WTC11 (cell line): Measurements from ENCODE around the gene MOB1B. TPM values are rescaled to one million over a fixed set of nuclear protein-coding genes. Genes with fewer than 3 reads are reported as not detected.

Experiments
- ATAC-seq: fragments of 200-7000 bp; cut with Tn5 transposase; 2 replicates; pipeline ENCODE4 v1.10.0; 2021; ENCODE audit warnings: mild to moderate bottlenecking, moderate library complexity
- CTCF ChIA-PET: fragments of 300-600 bp; sonication (Branson Sonifier 250); formaldehyde crosslinking; loops from one replicate; lab custom pipeline; 2021; ENCODE audit warnings: antibody characterized with exemption; lab: Charles Lee
- POLR2A ChIA-PET: fragments of 350-600 bp; sonication (Branson Sonifier 250); formaldehyde crosslinking; loops from one replicate; lab custom pipeline; 2021; ENCODE audit warnings: antibody characterized with exemption; lab: Charles Lee
- DNase-seq: peaks from one replicate; pipeline ENCODE4 v3.0.0; 2021; ENCODE audit warnings: low spot score
- H3K27ac Mint-ChIP-seq: 2 replicates; pipeline ENCODE4 v1.8.0; 2021; ENCODE audit warnings: mixed read lengths
- H3K27me3 Mint-ChIP-seq: 2 replicates; pipeline ENCODE4 v1.8.0; 2021; ENCODE audit warnings: low read depth, mild to moderate bottlenecking, moderate library complexity, mixed read lengths
- H3K36me3 Mint-ChIP-seq: 2 replicates; pipeline ENCODE4 v1.8.0; 2021; ENCODE audit warnings: mixed read lengths
- H3K4me1 Mint-ChIP-seq: 2 replicates; pipeline ENCODE4 v1.8.0; 2022; ENCODE audit warnings: mixed read lengths
- H3K4me3 Mint-ChIP-seq: 2 replicates; pipeline ENCODE4 v1.8.0; 2021; ENCODE audit warnings: mild to moderate bottlenecking, moderate library complexity, mixed read lengths
- H3K9me3 Mint-ChIP-seq: 2 replicates; pipeline ENCODE4 v1.8.0; 2021; ENCODE audit warnings: mixed read lengths
- CBFB ChIP-seq: sonication (generic); formaldehyde crosslinking; IDR thresholded peaks from 2 replicates; pipeline ENCODE4 v1.8.1; 2022; ENCODE audit warnings: mild to moderate bottlenecking, low read depth, missing genetic modification reagents
- FOXK1 ChIP-seq: sonication (generic); formaldehyde crosslinking; IDR thresholded peaks from 2 replicates; pipeline ENCODE4 v1.8.0; 2022; ENCODE audit warnings: mild to moderate bottlenecking, moderate library complexity, missing genetic modification reagents
- FOXP1 ChIP-seq: sonication (generic); formaldehyde crosslinking; IDR thresholded peaks from 2 replicates; pipeline ENCODE4 v1.8.0; 2022; ENCODE audit warnings: missing genetic modification reagents, mild to moderate bottlenecking, moderate library complexity, borderline replicate concordance
- GRHL2 ChIP-seq: fragments of 250-450 bp; sonication (Bioruptor Pico); IDR thresholded peaks from 2 replicates; pipeline ENCODE4 v1.8.0; 2022; ENCODE audit warnings: mild to moderate bottlenecking, moderate library complexity; ENCODE audit not compliant: insufficient replicate concordance, severe bottlenecking
- GTF2I ChIP-seq: fragments of 250-450 bp; sonication (Bioruptor Pico); conservative IDR thresholded peaks from 2 replicates; pipeline ENCODE4 v1.4.0; 2021; ENCODE audit warnings: mild to moderate bottlenecking
- JAZF1 ChIP-seq: fragments of 250-450 bp; sonication (Bioruptor Pico); IDR thresholded peaks from 2 replicates; pipeline ENCODE4 v1.9.0; 2021; ENCODE audit warnings: moderate library complexity, mild to moderate bottlenecking, inconsistent platforms
- NR2C2 ChIP-seq: sonication (generic); formaldehyde crosslinking; IDR thresholded peaks from 2 replicates; pipeline ENCODE4 v1.8.0; 2022; ENCODE audit warnings: mild to moderate bottlenecking, missing genetic modification reagents
- RORB ChIP-seq: fragments of 250-450 bp; sonication (Bioruptor Pico); IDR thresholded peaks from 2 replicates; pipeline ENCODE4 v1.9.0; 2021; ENCODE audit warnings: mild to moderate bottlenecking
- ZNF671 ChIP-seq: fragments of 250-450 bp; sonication (Bioruptor Pico); IDR thresholded peaks from 2 replicates; pipeline ENCODE4 v1.8.0; 2021; ENCODE audit warnings: mild to moderate bottlenecking
- total RNA-seq: library from RNA; stranded (reverse); gene quantifications from 3 replicates; pipeline ENCODE4 v1.2.3, GENCODE V29; 2021
- TF ChIP-seq, protein P1 (sequence below): sonication (generic); formaldehyde crosslinking; conservative IDR thresholded peaks from 2 replicates; pipeline ENCODE4 v1.8.1; 2023; ENCODE audit warnings: mild to moderate bottlenecking, low read depth, missing genetic modification reagents, moderate library complexity
- TF ChIP-seq, protein P2 (sequence below): sonication (generic); formaldehyde crosslinking; IDR thresholded peaks from 2 replicates; pipeline ENCODE4 v1.8.0; 2022; ENCODE audit warnings: missing genetic modification reagents
- TF ChIP-seq, protein P3 (sequence below): fragments of 250-450 bp; sonication (Bioruptor Pico); IDR thresholded peaks from 2 replicates; pipeline ENCODE4 v1.9.0; 2021; ENCODE audit warnings: mild to moderate bottlenecking
- TF ChIP-seq, protein P4 (sequence below): fragments of 250-450 bp; sonication (Bioruptor Pico); IDR thresholded peaks from 2 replicates; pipeline ENCODE4 v1.9.0; 2021; ENCODE audit warnings: mild to moderate bottlenecking, borderline replicate concordance
- TF ChIP-seq, protein P5 (sequence below): sonication (generic); formaldehyde crosslinking; IDR thresholded peaks from 2 replicates; pipeline ENCODE4 v1.8.0; 2022; ENCODE audit warnings: mild to moderate bottlenecking, missing genetic modification reagents
- TF ChIP-seq, protein P6 (sequence below): sonication (generic); formaldehyde crosslinking; IDR thresholded peaks from 2 replicates; pipeline ENCODE4 v1.8.0; 2022; ENCODE audit warnings: mild to moderate bottlenecking, missing genetic modification reagents
- TF ChIP-seq, protein P7 (sequence below): sonication (generic); formaldehyde crosslinking; IDR thresholded peaks from 2 replicates; pipeline ENCODE4 v1.8.0; 2022; ENCODE audit warnings: mild to moderate bottlenecking, missing genetic modification reagents

Gene MOB1B
- total RNA-seq, 1 experiment from 2014 or later: 28.0 TPM

DNA sequence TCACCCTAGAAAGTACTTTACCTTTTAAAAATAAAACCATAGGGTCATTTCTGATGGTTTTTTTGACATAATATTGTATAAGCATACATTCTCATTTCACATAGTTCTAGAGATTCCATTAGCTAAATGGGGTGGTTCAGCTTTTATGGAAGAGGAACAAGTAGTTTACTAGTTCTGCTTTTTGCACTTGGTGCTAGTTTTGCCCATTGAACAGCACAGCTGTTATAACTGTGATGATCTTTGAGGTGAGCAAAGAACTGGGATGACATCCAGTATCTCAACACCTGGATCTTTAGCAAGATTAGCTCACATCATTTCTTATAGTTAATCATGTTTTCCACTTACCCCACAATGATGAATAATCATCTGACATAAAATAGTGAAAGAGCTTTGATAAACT lies 40.9 kb downstream of the MOB1B start (continued):
- TF ChIP-seq, protein P1, sequence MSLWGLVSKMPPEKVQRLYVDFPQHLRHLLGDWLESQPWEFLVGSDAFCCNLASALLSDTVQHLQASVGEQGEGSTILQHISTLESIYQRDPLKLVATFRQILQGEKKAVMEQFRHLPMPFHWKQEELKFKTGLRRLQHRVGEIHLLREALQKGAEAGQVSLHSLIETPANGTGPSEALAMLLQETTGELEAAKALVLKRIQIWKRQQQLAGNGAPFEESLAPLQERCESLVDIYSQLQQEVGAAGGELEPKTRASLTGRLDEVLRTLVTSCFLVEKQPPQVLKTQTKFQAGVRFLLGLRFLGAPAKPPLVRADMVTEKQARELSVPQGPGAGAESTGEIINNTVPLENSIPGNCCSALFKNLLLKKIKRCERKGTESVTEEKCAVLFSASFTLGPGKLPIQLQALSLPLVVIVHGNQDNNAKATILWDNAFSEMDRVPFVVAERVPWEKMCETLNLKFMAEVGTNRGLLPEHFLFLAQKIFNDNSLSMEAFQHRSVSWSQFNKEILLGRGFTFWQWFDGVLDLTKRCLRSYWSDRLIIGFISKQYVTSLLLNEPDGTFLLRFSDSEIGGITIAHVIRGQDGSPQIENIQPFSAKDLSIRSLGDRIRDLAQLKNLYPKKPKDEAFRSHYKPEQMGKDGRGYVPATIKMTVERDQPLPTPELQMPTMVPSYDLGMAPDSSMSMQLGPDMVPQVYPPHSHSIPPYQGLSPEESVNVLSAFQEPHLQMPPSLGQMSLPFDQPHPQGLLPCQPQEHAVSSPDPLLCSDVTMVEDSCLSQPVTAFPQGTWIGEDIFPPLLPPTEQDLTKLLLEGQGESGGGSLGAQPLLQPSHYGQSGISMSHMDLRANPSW (CRISPR knock-in tag): no peak
- TF ChIP-seq RORB (CRISPR knock-in tag) (no peak), GTF2I (CRISPR knock-in tag) (no peak), CBFB (CRISPR knock-in tag) (no peak), NR2C2 (no peak)
- TF ChIP-seq, protein P2, sequence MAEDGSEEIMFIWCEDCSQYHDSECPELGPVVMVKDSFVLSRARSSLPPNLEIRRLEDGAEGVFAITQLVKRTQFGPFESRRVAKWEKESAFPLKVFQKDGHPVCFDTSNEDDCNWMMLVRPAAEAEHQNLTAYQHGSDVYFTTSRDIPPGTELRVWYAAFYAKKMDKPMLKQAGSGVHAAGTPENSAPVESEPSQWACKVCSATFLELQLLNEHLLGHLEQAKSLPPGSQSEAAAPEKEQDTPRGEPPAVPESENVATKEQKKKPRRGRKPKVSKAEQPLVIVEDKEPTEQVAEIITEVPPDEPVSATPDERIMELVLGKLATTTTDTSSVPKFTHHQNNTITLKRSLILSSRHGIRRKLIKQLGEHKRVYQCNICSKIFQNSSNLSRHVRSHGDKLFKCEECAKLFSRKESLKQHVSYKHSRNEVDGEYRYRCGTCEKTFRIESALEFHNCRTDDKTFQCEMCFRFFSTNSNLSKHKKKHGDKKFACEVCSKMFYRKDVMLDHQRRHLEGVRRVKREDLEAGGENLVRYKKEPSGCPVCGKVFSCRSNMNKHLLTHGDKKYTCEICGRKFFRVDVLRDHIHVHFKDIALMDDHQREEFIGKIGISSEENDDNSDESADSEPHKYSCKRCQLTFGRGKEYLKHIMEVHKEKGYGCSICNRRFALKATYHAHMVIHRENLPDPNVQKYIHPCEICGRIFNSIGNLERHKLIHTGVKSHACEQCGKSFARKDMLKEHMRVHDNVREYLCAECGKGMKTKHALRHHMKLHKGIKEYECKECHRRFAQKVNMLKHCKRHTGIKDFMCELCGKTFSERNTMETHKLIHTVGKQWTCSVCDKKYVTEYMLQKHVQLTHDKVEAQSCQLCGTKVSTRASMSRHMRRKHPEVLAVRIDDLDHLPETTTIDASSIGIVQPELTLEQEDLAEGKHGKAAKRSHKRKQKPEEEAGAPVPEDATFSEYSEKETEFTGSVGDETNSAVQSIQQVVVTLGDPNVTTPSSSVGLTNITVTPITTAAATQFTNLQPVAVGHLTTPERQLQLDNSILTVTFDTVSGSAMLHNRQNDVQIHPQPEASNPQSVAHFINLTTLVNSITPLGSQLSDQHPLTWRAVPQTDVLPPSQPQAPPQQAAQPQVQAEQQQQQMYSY (CRISPR knock-in tag): no peak
- TF ChIP-seq, protein P3, sequence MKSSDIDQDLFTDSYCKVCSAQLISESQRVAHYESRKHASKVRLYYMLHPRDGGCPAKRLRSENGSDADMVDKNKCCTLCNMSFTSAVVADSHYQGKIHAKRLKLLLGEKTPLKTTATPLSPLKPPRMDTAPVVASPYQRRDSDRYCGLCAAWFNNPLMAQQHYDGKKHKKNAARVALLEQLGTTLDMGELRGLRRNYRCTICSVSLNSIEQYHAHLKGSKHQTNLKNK (CRISPR knock-in tag): no peak
- TF ChIP-seq, protein P4, sequence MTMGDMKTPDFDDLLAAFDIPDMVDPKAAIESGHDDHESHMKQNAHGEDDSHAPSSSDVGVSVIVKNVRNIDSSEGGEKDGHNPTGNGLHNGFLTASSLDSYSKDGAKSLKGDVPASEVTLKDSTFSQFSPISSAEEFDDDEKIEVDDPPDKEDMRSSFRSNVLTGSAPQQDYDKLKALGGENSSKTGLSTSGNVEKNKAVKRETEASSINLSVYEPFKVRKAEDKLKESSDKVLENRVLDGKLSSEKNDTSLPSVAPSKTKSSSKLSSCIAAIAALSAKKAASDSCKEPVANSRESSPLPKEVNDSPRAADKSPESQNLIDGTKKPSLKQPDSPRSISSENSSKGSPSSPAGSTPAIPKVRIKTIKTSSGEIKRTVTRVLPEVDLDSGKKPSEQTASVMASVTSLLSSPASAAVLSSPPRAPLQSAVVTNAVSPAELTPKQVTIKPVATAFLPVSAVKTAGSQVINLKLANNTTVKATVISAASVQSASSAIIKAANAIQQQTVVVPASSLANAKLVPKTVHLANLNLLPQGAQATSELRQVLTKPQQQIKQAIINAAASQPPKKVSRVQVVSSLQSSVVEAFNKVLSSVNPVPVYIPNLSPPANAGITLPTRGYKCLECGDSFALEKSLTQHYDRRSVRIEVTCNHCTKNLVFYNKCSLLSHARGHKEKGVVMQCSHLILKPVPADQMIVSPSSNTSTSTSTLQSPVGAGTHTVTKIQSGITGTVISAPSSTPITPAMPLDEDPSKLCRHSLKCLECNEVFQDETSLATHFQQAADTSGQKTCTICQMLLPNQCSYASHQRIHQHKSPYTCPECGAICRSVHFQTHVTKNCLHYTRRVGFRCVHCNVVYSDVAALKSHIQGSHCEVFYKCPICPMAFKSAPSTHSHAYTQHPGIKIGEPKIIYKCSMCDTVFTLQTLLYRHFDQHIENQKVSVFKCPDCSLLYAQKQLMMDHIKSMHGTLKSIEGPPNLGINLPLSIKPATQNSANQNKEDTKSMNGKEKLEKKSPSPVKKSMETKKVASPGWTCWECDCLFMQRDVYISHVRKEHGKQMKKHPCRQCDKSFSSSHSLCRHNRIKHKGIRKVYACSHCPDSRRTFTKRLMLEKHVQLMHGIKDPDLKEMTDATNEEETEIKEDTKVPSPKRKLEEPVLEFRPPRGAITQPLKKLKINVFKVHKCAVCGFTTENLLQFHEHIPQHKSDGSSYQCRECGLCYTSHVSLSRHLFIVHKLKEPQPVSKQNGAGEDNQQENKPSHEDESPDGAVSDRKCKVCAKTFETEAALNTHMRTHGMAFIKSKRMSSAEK (CRISPR knock-in tag): no peak

DNA sequence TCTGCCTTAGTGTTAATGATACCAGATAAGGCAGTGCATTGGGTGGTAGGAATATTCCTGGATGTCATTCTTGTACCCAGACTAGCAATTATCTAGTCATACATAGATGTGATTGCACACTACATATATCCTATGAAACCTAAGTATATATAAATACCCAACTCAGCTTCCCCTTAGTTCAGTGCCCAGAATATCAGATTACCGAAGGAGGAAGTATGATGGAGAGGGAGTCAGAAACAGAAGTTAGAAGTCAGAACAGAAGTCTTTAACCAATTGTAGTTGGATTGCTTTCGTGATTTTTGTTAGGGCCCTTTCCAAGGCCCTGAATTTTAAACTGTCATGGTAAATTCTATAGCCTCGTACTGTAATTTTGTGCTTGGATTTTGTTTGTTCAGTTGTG lies 42.9 kb downstream of the MOB1B start:
- H3K27ac Mint-ChIP-seq: no peak overlapping the region
- ChIA-PET CTCF (interaction anchor here (1.3 to 1.6 kb wide), 2 partner anchors 65 to 293 kb away, joined by 4 read pairs; no protein-coding TSS in a partner anchor), POLR2A (interaction anchor here (0.6 to 0.7 kb wide), 2 partner anchors 13 to 281 kb away, joined by 3 read pairs; no protein-coding TSS in a partner anchor)
- no peak for ATAC-seq
- no peak overlapping the region for H3K4me3 Mint-ChIP-seq
- H3K27me3 Mint-ChIP-seq: no peaks in the 10 kb centered on the region; the same call in 1 of the 2 replicates
- peaks cover 39% of the 10 kb centered on the region for H3K4me1 Mint-ChIP-seq
- H3K9me3 Mint-ChIP-seq: no peaks in the 10 kb centered on the region
- no peak for DNase-seq
- peaks cover 5% of the 10 kb centered on the region; the same call in 1 of the 2 replicates for H3K36me3 Mint-ChIP-seq
- TF ChIP-seq JAZF1 (CRISPR knock-in tag) (no peak), ZNF671 (CRISPR knock-in tag) (no peak), FOXP1 (CRISPR knock-in tag) (no peak), FOXK1 (CRISPR knock-in tag) (no peak), GRHL2 (CRISPR knock-in tag) (no peak)
- TF ChIP-seq, protein P5, sequence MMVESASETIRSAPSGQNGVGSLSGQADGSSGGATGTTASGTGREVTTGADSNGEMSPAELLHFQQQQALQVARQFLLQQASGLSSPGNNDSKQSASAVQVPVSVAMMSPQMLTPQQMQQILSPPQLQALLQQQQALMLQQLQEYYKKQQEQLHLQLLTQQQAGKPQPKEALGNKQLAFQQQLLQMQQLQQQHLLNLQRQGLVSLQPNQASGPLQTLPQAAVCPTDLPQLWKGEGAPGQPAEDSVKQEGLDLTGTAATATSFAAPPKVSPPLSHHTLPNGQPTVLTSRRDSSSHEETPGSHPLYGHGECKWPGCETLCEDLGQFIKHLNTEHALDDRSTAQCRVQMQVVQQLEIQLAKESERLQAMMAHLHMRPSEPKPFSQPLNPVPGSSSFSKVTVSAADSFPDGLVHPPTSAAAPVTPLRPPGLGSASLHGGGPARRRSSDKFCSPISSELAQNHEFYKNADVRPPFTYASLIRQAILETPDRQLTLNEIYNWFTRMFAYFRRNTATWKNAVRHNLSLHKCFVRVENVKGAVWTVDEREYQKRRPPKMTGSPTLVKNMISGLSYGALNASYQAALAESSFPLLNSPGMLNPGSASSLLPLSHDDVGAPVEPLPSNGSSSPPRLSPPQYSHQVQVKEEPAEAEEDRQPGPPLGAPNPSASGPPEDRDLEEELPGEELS (CRISPR knock-in tag): no peak
- TF ChIP-seq, protein P6, sequence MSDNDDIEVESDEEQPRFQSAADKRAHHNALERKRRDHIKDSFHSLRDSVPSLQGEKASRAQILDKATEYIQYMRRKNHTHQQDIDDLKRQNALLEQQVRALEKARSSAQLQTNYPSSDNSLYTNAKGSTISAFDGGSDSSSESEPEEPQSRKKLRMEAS: no peak
- TF ChIP-seq, protein P7, sequence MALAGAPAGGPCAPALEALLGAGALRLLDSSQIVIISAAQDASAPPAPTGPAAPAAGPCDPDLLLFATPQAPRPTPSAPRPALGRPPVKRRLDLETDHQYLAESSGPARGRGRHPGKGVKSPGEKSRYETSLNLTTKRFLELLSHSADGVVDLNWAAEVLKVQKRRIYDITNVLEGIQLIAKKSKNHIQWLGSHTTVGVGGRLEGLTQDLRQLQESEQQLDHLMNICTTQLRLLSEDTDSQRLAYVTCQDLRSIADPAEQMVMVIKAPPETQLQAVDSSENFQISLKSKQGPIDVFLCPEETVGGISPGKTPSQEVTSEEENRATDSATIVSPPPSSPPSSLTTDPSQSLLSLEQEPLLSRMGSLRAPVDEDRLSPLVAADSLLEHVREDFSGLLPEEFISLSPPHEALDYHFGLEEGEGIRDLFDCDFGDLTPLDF (CRISPR knock-in tag): no peak
- TF ChIP-seq, protein P1 (CRISPR knock-in tag): no peak
- TF ChIP-seq, protein P3 (CRISPR knock-in tag): no peak
